ENCODE measurements around the gene MYL10.

- TF ChIP-seq YY1 (IDR thresholded peaks at IDR 0.05; ENCODE audit: insufficient read depth, insufficient read length) (no peak), SUZ12 (IDR thresholded peaks at IDR 0.05; ENCODE audit: extremely low read depth, insufficient read depth, insufficient read length) (no peak)
These were observed 8.7 kb downstream of the MYL10 start for GRCh38 chr7:101620395-101620794.

Measured in NT2/D1 (cell line).